H9 (cell line): ENCODE measurements around the gene SIGLEC7. TPM values are rescaled to one million over a fixed set of nuclear protein-coding genes. Genes with fewer than 3 reads are reported as not detected.

Experiments used
- DNase-seq: peaks from one replicate; pipeline ENCODE4 v3.0.0-alpha.2; 2017
- H2AFZ ChIP-seq: one replicate; pipeline ENCODE4 v1.6.1; 2013; ENCODE audit warnings: mild to moderate bottlenecking, low read length, control low read depth, moderate library complexity
- H2AK5ac ChIP-seq: 2 replicates; pipeline ENCODE4 v1.6.1; 2013; ENCODE audit warnings: low read length, control low read depth, mixed read lengths; ENCODE audit not compliant: insufficient read length
- H2BK120ac ChIP-seq: one replicate; pipeline ENCODE4 v1.6.1; 2013; ENCODE audit warnings: low read depth, mild to moderate bottlenecking, low read length, control low read depth, inconsistent platforms; ENCODE audit not compliant: poor library complexity, severe bottlenecking
- H2BK12ac ChIP-seq: 2 replicates; pipeline ENCODE4 v1.6.1; 2013; ENCODE audit warnings: low read length, control low read depth, mixed read lengths, low read depth; ENCODE audit not compliant: insufficient read length
- H2BK15ac ChIP-seq: 2 replicates; pipeline ENCODE4 v1.6.1; 2013; ENCODE audit warnings: low read depth, low read length, control low read depth
- H2BK20ac ChIP-seq: one replicate; pipeline ENCODE4 v1.6.1; 2013; ENCODE audit warnings: low read depth, mild to moderate bottlenecking, low read length, control low read depth, inconsistent platforms; ENCODE audit not compliant: poor library complexity, severe bottlenecking
- H2BK5ac ChIP-seq: 2 replicates; pipeline ENCODE4 v1.6.1; 2013; ENCODE audit warnings: low read length, control low read depth, mixed read lengths; ENCODE audit not compliant: insufficient read length
- H3K14ac ChIP-seq: 2 replicates; pipeline ENCODE4 v1.6.1; 2013; ENCODE audit warnings: low read length, control low read depth; ENCODE audit not compliant: insufficient read depth
- H3K18ac ChIP-seq: 2 replicates; pipeline ENCODE4 v1.6.1; 2013; ENCODE audit warnings: low read depth, mild to moderate bottlenecking, mixed read lengths, low read length, control low read depth; ENCODE audit not compliant: insufficient read length
- H3K23ac ChIP-seq: 2 replicates; pipeline ENCODE4 v1.6.1; 2013; ENCODE audit warnings: low read length, control low read depth, mixed read lengths, low read depth; ENCODE audit not compliant: insufficient read length
- H3K23me2 ChIP-seq: 2 replicates; pipeline ENCODE4 v1.6.1; 2013; ENCODE audit warnings: low read depth, mild to moderate bottlenecking, mixed read lengths, low read length, control low read depth; ENCODE audit not compliant: insufficient read length, poor library complexity, severe bottlenecking
- H3K27ac ChIP-seq: 2 replicates; pipeline ENCODE4 v1.5.1; 2013; ENCODE audit warnings: low read length, control low read depth, mixed read lengths, low read depth; ENCODE audit not compliant: insufficient read length
- H3K27me3 ChIP-seq: 2 replicates; pipeline ENCODE4 v1.6.1; 2013; ENCODE audit warnings: low read length, control low read depth, inconsistent platforms; ENCODE audit not compliant: insufficient read depth
- H3K4ac ChIP-seq: 2 replicates; pipeline ENCODE4 v1.6.1; 2013; ENCODE audit warnings: low read depth, mild to moderate bottlenecking, control low read depth, inconsistent platforms, low read length, moderate library complexity
- H3K4me1 ChIP-seq: 2 replicates; pipeline ENCODE4 v1.6.1; 2013; ENCODE audit warnings: low read length, control low read depth, inconsistent platforms; ENCODE audit not compliant: insufficient read depth
- H3K4me2 ChIP-seq: 2 replicates; pipeline ENCODE4 v1.6.1; 2013; ENCODE audit warnings: low read length, control low read depth, mixed read lengths; ENCODE audit not compliant: insufficient read length, insufficient read depth
- H3K56ac ChIP-seq: 2 replicates; pipeline ENCODE4 v1.6.1; 2013; ENCODE audit warnings: low read depth, mild to moderate bottlenecking, mixed read lengths, low read length, control low read depth; ENCODE audit not compliant: insufficient read length
- H3K79me1 ChIP-seq: 2 replicates; pipeline ENCODE4 v1.6.1; 2013; ENCODE audit warnings: low read depth, mild to moderate bottlenecking, moderate library complexity, low read length, control low read depth, inconsistent platforms; ENCODE audit not compliant: insufficient read depth, poor library complexity, severe bottlenecking
- H3K79me2 ChIP-seq: 2 replicates; pipeline ENCODE4 v1.6.1; 2013; ENCODE audit warnings: low read length, control low read depth, inconsistent platforms; ENCODE audit not compliant: insufficient read depth
- H3K9ac ChIP-seq: 2 replicates; pipeline ENCODE4 v1.6.1; 2013; ENCODE audit warnings: low read length, control low read depth, mixed read lengths; ENCODE audit not compliant: insufficient read length; ENCODE audit errors: extremely low read depth
- H3K9me3 ChIP-seq: one replicate; pipeline ENCODE4 v1.6.1; 2013; ENCODE audit warnings: low read depth, low read length, inconsistent platforms; ENCODE audit not compliant: control insufficient read depth
- H3T11ph ChIP-seq: one replicate; pipeline ENCODE4 v1.6.1; 2013; ENCODE audit warnings: mild to moderate bottlenecking, low read length, control low read depth, inconsistent platforms
- H4K20me1 ChIP-seq: one replicate; pipeline ENCODE4 v1.6.1; 2013; ENCODE audit not compliant: control insufficient read depth, insufficient read length, insufficient read depth
- H4K5ac ChIP-seq: 2 replicates; pipeline ENCODE4 v1.6.1; 2013; ENCODE audit warnings: low read depth, mild to moderate bottlenecking, mixed read lengths, low read length, control low read depth; ENCODE audit not compliant: insufficient read length
- H4K8ac ChIP-seq: replicated peaks from 2 replicates; pipeline ENCODE4 v1.6.1; 2013; ENCODE audit warnings: low read length, control low read depth, mixed read lengths, low read depth; ENCODE audit not compliant: insufficient read length
- H4K91ac ChIP-seq: 2 replicates; pipeline ENCODE4 v1.6.1; 2013; ENCODE audit warnings: low read depth, mild to moderate bottlenecking, moderate library complexity, mixed read lengths, low read length, control low read depth; ENCODE audit not compliant: insufficient read length
- H3K27ac Mint-ChIP-seq, 3 experiments: 2 replicates in 2 of 3; 3 replicates in 1 of 3; pipeline ENCODE4 v1.8.0; 2020 to 2021; ENCODE audit warnings: mixed read lengths in 3 of 3, mild to moderate bottlenecking in 1 of 3, moderate library complexity in 1 of 3
- H3K27me3 Mint-ChIP-seq: 2 replicates; pipeline ENCODE4 v1.8.0; 2021; ENCODE audit warnings: low read depth, mild to moderate bottlenecking, moderate library complexity, mixed read lengths
- H3K36me3 Mint-ChIP-seq, 3 experiments: 2 replicates in 2 of 3; 3 replicates in 1 of 3; pipeline ENCODE4 v1.8.0; 2020 to 2021; ENCODE audit warnings: low read depth in 3 of 3, mixed read lengths in 3 of 3; ENCODE audit not compliant: insufficient read depth in 1 of 3
- H3K4me1 Mint-ChIP-seq, 2 experiments: 2 replicates each; pipeline ENCODE4 v1.8.0; 2020; ENCODE audit warnings: mixed read lengths in 2 of 2
- H3K4me3 Mint-ChIP-seq, 2 experiments: 2 replicates in 1 of 2; 3 replicates in 1 of 2; pipeline ENCODE4 v1.8.0; 2020 to 2021; ENCODE audit warnings: mild to moderate bottlenecking in 2 of 2, mixed read lengths in 2 of 2, moderate library complexity in 1 of 2
- H3K9me3 Mint-ChIP-seq, 2 experiments: 2 replicates in 1 of 2; 3 replicates in 1 of 2; pipeline ENCODE4 v1.8.0; 2020; ENCODE audit warnings: mild to moderate bottlenecking in 2 of 2, mixed read lengths in 2 of 2, moderate library complexity in 1 of 2
- WGBS: extraction: QIAGEN DNeasy Blood & Tissue Kit; methylation state at CpG from one replicate; pipeline ENCODE4 v1.1.7; 2013; ENCODE audit warnings: missing lambda C conversion rate, low lambda C conversion rate, mixed read lengths; ENCODE audit not compliant: insufficient read length; ENCODE audit errors: extremely low coverage; 5-methylcytosine and 5-hydroxymethylcytosine counted together
- total RNA-seq: library from RNA; stranded (reverse); gene quantifications from 2 replicates; pipeline ENCODE4 v1.2.1, GENCODE V29; 2021
- TF ChIP-seq, protein P1 (sequence below): fragments of 200-600 bp; sonication (generic); conservative IDR thresholded peaks from 3 replicates; pipeline ENCODE4 v1.8.0; 2021; ENCODE audit warnings: antibody characterized with exemption, mild to moderate bottlenecking

SIGLEC7 gene
- total RNA-seq, 1 experiment from 2014 or later = not detected

DNA sequence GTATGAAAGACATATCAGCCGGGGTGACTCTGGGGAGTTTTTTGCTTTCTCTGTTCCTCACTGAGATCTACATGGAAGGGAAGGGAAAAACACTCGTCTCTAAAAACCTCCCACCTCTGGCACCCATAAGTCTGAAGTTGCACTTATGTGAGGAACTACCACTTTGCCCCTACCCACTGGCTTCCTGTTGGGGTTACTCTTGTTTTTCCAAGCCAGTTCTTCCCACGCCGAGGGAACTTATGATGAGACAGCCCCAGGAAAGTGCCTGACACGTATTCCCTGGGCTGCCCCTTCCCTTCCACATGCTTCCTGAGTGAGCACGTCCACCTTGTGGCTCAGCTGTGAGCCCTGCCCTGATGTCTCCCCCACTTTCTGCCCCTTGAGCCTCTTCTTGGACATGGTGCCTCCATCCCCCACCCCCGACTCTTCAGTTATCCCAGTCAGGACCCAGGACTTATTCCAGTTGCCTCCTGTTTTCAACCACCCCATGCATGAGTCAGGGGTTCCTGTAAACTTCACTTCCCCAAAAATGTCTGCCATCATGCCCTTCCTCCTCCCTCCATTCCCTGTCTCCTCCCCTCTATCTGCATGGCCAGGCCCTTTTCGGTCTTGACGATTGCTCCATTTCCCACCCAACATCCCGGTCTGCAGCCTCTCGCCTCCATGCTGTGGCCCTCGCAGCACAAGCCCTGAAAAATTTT, 5.1 kb upstream of the SIGLEC7 start:
- Histone ChIP-seq H2BK5ac (no peak overlapping the region), H2BK120ac (no peak overlapping the region), H3K4me1 (no peaks in the 10 kb centered on the region; the same call in 1 of the 2 replicates), H3K14ac (no peak overlapping the region), H2BK20ac (no peak overlapping the region), H2AK5ac (no peak overlapping the region), H3K23me2 (peaks cover 3% of the 10 kb centered on the region), H2BK12ac (no peak overlapping the region), H3K9ac (no peak overlapping the region), H3K4me2 (no peak overlapping the region), H4K8ac (no peak overlapping the region), H2BK15ac (no peak overlapping the region), H3K56ac (no peak overlapping the region), H3K23ac (no peak overlapping the region), H3K4ac (no peak overlapping the region), H3K9me3 (no peaks in the 10 kb centered on the region), H3K79me2 (no peaks in the 10 kb centered on the region), H4K20me1 (no peaks in the 10 kb centered on the region), H3K18ac (no peak overlapping the region), H4K5ac (no peak overlapping the region), H3K79me1 (no peaks in the 10 kb centered on the region), H3T11ph (no peak overlapping the region), H3K27ac (no peak overlapping the region), H2AFZ (no peak overlapping the region), H3K27me3 (no peaks in the 10 kb centered on the region; the same call in 1 of the 2 replicates), H4K91ac (no peak overlapping the region)
- Mint-ChIP-seq H3K27me3 (peaks cover 20% of the 10 kb centered on the region), H3K9me3 (no peaks in the 10 kb centered on the region), H3K27ac (peak overlapping the region in 1 of 3 experiments; percentile 81; a peak in 2 of 7 replicates), H3K4me1 (peaks cover 28 to 32% of the 10 kb centered on the region in 2 experiments), H3K4me3 (no peak overlapping the region), H3K36me3 (peaks cover 0 to 1% (median 0%) of the 10 kb centered on the region in 3 experiments; a peak in 1 of 7 replicates)
- TF ChIP-seq, protein P1, sequence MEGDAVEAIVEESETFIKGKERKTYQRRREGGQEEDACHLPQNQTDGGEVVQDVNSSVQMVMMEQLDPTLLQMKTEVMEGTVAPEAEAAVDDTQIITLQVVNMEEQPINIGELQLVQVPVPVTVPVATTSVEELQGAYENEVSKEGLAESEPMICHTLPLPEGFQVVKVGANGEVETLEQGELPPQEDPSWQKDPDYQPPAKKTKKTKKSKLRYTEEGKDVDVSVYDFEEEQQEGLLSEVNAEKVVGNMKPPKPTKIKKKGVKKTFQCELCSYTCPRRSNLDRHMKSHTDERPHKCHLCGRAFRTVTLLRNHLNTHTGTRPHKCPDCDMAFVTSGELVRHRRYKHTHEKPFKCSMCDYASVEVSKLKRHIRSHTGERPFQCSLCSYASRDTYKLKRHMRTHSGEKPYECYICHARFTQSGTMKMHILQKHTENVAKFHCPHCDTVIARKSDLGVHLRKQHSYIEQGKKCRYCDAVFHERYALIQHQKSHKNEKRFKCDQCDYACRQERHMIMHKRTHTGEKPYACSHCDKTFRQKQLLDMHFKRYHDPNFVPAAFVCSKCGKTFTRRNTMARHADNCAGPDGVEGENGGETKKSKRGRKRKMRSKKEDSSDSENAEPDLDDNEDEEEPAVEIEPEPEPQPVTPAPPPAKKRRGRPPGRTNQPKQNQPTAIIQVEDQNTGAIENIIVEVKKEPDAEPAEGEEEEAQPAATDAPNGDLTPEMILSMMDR = no peak
- no peak for DNase-seq
- no CpG with 5 or more reads among the region's 12 CpGs for WGBS
